HUES48 (cell line): ENCODE results near the gene CTSV.
A peak's percentile ranks its signal among the peaks of the same experiment; 100 is the strongest.
"Not testable (repeated sequence)": the region's sequence is repeated elsewhere in the genome, so short reads cannot be mapped to it uniquely, and the experiment has no call there.

ENCODE experiments used
- H3K27ac ChIP-seq: one replicate; pipeline ENCODE4 v1.7.0; 2013; ENCODE audit warnings: low read depth, low read length, inconsistent platforms
- H3K27me3 ChIP-seq: 2 replicates; pipeline ENCODE4 v1.6.1; 2013; ENCODE audit warnings: mild to moderate bottlenecking, low read length; ENCODE audit not compliant: control insufficient read depth, insufficient read depth
- H3K36me3 ChIP-seq: 2 replicates; pipeline ENCODE4 v1.6.1; 2013; ENCODE audit warnings: low read length; ENCODE audit not compliant: control insufficient read depth, insufficient read depth
- H3K4me1 ChIP-seq: 2 replicates; pipeline ENCODE4 v1.6.1; 2013; ENCODE audit warnings: mild to moderate bottlenecking, low read length; ENCODE audit not compliant: control insufficient read depth, insufficient read depth
- H3K4me3 ChIP-seq: 2 replicates; pipeline ENCODE4 v1.5.1; 2013; ENCODE audit warnings: mild to moderate bottlenecking, low read depth, low read length
- H3K9ac ChIP-seq: 2 replicates; pipeline ENCODE4 v1.6.1; 2013; ENCODE audit warnings: mild to moderate bottlenecking, low read depth, low read length, moderate library complexity
- H3K9me3 ChIP-seq: 2 replicates; pipeline ENCODE4 v1.6.1; 2013; ENCODE audit warnings: low read length; ENCODE audit not compliant: control insufficient read depth, insufficient read depth

Gene CTSV

GRCh38 chr9:97070325-97070724, 31.4 kb upstream of the CTSV start:
- H3K4me3 ChIP-seq, H3K9ac ChIP-seq, H3K9me3 ChIP-seq, H3K36me3 ChIP-seq, H3K27me3 ChIP-seq, H3K27ac ChIP-seq: not testable (repeated sequence)
- peaks cover 14% of the 10 kb centered on the region for H3K4me1 ChIP-seq

- no peaks in the 10 kb centered on the region for H3K27me3 ChIP-seq
- no peaks in the 10 kb centered on the region for H3K9me3 ChIP-seq
- no peak overlapping the region for H3K9ac ChIP-seq
- no peak overlapping the region for H3K27ac ChIP-seq
- peaks cover under 1% of the 10 kb centered on the region; the same call in 1 of the 2 replicates for H3K4me1 ChIP-seq
- H3K36me3 ChIP-seq: no peaks in the 10 kb centered on the region
- H3K4me3 ChIP-seq: no peak overlapping the region
Measured at GRCh38 chr9:97067490-97067889, 28.5 kb upstream of the CTSV start.

- Histone ChIP-seq H3K27ac (no peak overlapping the region), H3K9ac (no peak overlapping the region), H3K27me3 (no peaks in the 10 kb centered on the region)
Measured at GRCh38 chr9:97064176-97064575, 25.2 kb upstream of the CTSV start.

GRCh38 chr9:97060796-97061195, 21.9 kb upstream of the CTSV start:
- H3K27ac ChIP-seq: no peak overlapping the region
- H3K4me1 ChIP-seq: no peaks in the 10 kb centered on the region
- no peaks in the 10 kb centered on the region for H3K36me3 ChIP-seq
- no peaks in the 10 kb centered on the region for H3K27me3 ChIP-seq
- no peak overlapping the region for H3K9ac ChIP-seq
- no peak overlapping the region for H3K4me3 ChIP-seq
- H3K9me3 ChIP-seq: no peaks in the 10 kb centered on the region

More at GRCh38 chr9:97064176-97064575, 25.2 kb upstream of the CTSV start:
- Histone ChIP-seq H3K4me1 (no peaks in the 10 kb centered on the region), H3K36me3 (no peaks in the 10 kb centered on the region), H3K9me3 (no peaks in the 10 kb centered on the region), H3K4me3 (no peak overlapping the region)

- no peaks in the 10 kb centered on the region for H3K27me3 ChIP-seq
- H3K4me3 ChIP-seq: no peak overlapping the region
Measured at GRCh38 chr9:97059626-97060025, 20.7 kb upstream of the CTSV start.

GRCh38 chr9:97057651-97058050, 18.7 kb upstream of the CTSV start:
- Histone ChIP-seq H3K27me3 (no peaks in the 10 kb centered on the region), H3K4me1 (peaks cover 22% of the 10 kb centered on the region), H3K4me3 (no peak overlapping the region), H3K9ac (no peak overlapping the region), H3K36me3 (no peaks in the 10 kb centered on the region), H3K9me3 (no peaks in the 10 kb centered on the region), H3K27ac (no peak overlapping the region)

More at GRCh38 chr9:97059626-97060025, 20.7 kb upstream of the CTSV start:
- Histone ChIP-seq H3K9me3 (no peaks in the 10 kb centered on the region), H3K9ac (no peak overlapping the region), H3K27ac (no peak overlapping the region), H3K4me1 (peaks cover 2% of the 10 kb centered on the region), H3K36me3 (no peaks in the 10 kb centered on the region)

- H3K36me3 ChIP-seq, H3K4me3 ChIP-seq, H3K9me3 ChIP-seq, H3K27me3 ChIP-seq, H3K27ac ChIP-seq, H3K9ac ChIP-seq: not testable (repeated sequence)
- H3K4me1 ChIP-seq: peaks cover 29% of the 10 kb centered on the region
Measured at GRCh38 chr9:97055891-97056290, 16.9 kb upstream of the CTSV start.

- H3K36me3 ChIP-seq: no peaks in the 10 kb centered on the region
- H3K9ac ChIP-seq: no peak overlapping the region
- no peak overlapping the region for H3K4me3 ChIP-seq
- H3K4me1 ChIP-seq: peaks cover 29% of the 10 kb centered on the region
- H3K27ac ChIP-seq: peak overlapping the region; percentile 92
- H3K9me3 ChIP-seq: peaks cover 7% of the 10 kb centered on the region
- no peaks in the 10 kb centered on the region for H3K27me3 ChIP-seq
Measured at GRCh38 chr9:97053717-97054116, 14.8 kb upstream of the CTSV start.

GRCh38 chr9:97052735-97053134, 13.8 kb upstream of the CTSV start:
- no peaks in the 10 kb centered on the region for H3K36me3 ChIP-seq
- H3K9me3 ChIP-seq: peaks cover 7% of the 10 kb centered on the region
- H3K27ac ChIP-seq: peak overlapping the region; percentile 92
- peak overlapping the region; percentile 16; the same call in 1 of the 2 replicates for H3K9ac ChIP-seq
- no peaks in the 10 kb centered on the region for H3K27me3 ChIP-seq
- peaks cover 29% of the 10 kb centered on the region for H3K4me1 ChIP-seq
- H3K4me3 ChIP-seq: peak overlapping the region; percentile 28; the same call in 1 of the 2 replicates

- H3K4me1 ChIP-seq: peaks cover 22% of the 10 kb centered on the region
- H3K27me3 ChIP-seq: no peaks in the 10 kb centered on the region
- H3K9me3 ChIP-seq: peaks cover 7% of the 10 kb centered on the region
- no peak overlapping the region for H3K4me3 ChIP-seq
- no peak overlapping the region for H3K9ac ChIP-seq
- no peaks in the 10 kb centered on the region for H3K36me3 ChIP-seq
- peak overlapping the region; percentile 79 for H3K27ac ChIP-seq
Measured at GRCh38 chr9:97046228-97046627, 7.3 kb upstream of the CTSV start.

GRCh38 chr9:97045300-97045699, 6.4 kb upstream of the CTSV start:
- Histone ChIP-seq H3K27me3 (no peaks in the 10 kb centered on the region), H3K36me3 (no peaks in the 10 kb centered on the region), H3K4me3 (no peak overlapping the region), H3K27ac (no peak overlapping the region), H3K4me1 (peaks cover 22% of the 10 kb centered on the region), H3K9me3 (no peaks in the 10 kb centered on the region), H3K9ac (no peak overlapping the region)

- H3K36me3 ChIP-seq: peaks cover 10% of the 10 kb centered on the region
- H3K4me1 ChIP-seq: peaks cover 25% of the 10 kb centered on the region
- no peak overlapping the region for H3K9ac ChIP-seq
- no peaks in the 10 kb centered on the region for H3K9me3 ChIP-seq
- no peak overlapping the region for H3K27ac ChIP-seq
- H3K4me3 ChIP-seq: no peak overlapping the region
- peaks cover 13% of the 10 kb centered on the region for H3K27me3 ChIP-seq
Measured at GRCh38 chr9:97041898-97042297, 3.0 kb upstream of the CTSV start.
